ENCODE results near the gene CDC27.

The CDC27 gene

GRCh38 chr17:47177261-47177660 is 11.8 kb downstream of the CDC27 start:
- TF ChIP-seq FOXP2 (optimal IDR thresholded peaks at IDR 0.05; ENCODE audit: borderline replicate concordance, extremely low read depth, extremely low read length, insufficient read depth), result no peak

- no peak for TF ChIP-seq FOXP2 (optimal IDR thresholded peaks at IDR 0.05; ENCODE audit: borderline replicate concordance, extremely low read depth, extremely low read length, insufficient read depth)
- no peak for TF ChIP-seq REST (IDR thresholded peaks at IDR 0.05; ENCODE audit: insufficient read depth in 1 of 2, low read depth in 2 of 2, low read length in 2 of 2)
- no peak for TF ChIP-seq POLR2AphosphoS5 (IDR thresholded peaks at IDR 0.05; ENCODE audit: low read depth, low read length)
- TF ChIP-seq TAF1 (IDR thresholded peaks at IDR 0.05; ENCODE audit: borderline replicate concordance, insufficient read depth, low read length), result no peak
- TF ChIP-seq SIN3A (IDR thresholded peaks at IDR 0.05; ENCODE audit: borderline replicate concordance, insufficient read depth, low read length), result no peak
Observed at GRCh38 chr17:47176389-47176826, 12.7 kb downstream of the CDC27 start.

GRCh38 chr17:47172696-47173565 is 16.2 kb downstream of the CDC27 start:
- no peak for TF ChIP-seq FOXP2 (optimal IDR thresholded peaks at IDR 0.05; ENCODE audit: borderline replicate concordance, extremely low read depth, extremely low read length, insufficient read depth)
- TF ChIP-seq TAF1 (IDR thresholded peaks at IDR 0.05; ENCODE audit: borderline replicate concordance, insufficient read depth, low read length), result no peak
- TF ChIP-seq POLR2AphosphoS5 (IDR thresholded peaks at IDR 0.05; ENCODE audit: low read depth, low read length), result no peak
- no peak for TF ChIP-seq REST (IDR thresholded peaks at IDR 0.05; ENCODE audit: insufficient read depth in 1 of 2, low read depth in 2 of 2, low read length in 2 of 2)
- no peak for TF ChIP-seq SIN3A (IDR thresholded peaks at IDR 0.05; ENCODE audit: borderline replicate concordance, insufficient read depth, low read length)

GRCh38 chr17:47170710-47171109 is 18.4 kb downstream of the CDC27 start:
- TF ChIP-seq SIN3A (IDR thresholded peaks at IDR 0.05; ENCODE audit: borderline replicate concordance, insufficient read depth, low read length), result no peak
- TF ChIP-seq POLR2AphosphoS5 (IDR thresholded peaks at IDR 0.05; ENCODE audit: low read depth, low read length), result no peak
- no peak for TF ChIP-seq TAF1 (IDR thresholded peaks at IDR 0.05; ENCODE audit: borderline replicate concordance, insufficient read depth, low read length)
- no peak for TF ChIP-seq REST (IDR thresholded peaks at IDR 0.05; ENCODE audit: insufficient read depth in 1 of 2, low read depth in 2 of 2, low read length in 2 of 2)
- no peak for TF ChIP-seq FOXP2 (optimal IDR thresholded peaks at IDR 0.05; ENCODE audit: borderline replicate concordance, extremely low read depth, extremely low read length, insufficient read depth)

- no peak for TF ChIP-seq FOXP2 (optimal IDR thresholded peaks at IDR 0.05; ENCODE audit: borderline replicate concordance, extremely low read depth, extremely low read length, insufficient read depth)
- no peak for TF ChIP-seq REST (IDR thresholded peaks at IDR 0.05; ENCODE audit: insufficient read depth in 1 of 2, low read depth in 2 of 2, low read length in 2 of 2)
- no peak for TF ChIP-seq POLR2AphosphoS5 (IDR thresholded peaks at IDR 0.05; ENCODE audit: low read depth, low read length)
- no peak for TF ChIP-seq SIN3A (IDR thresholded peaks at IDR 0.05; ENCODE audit: borderline replicate concordance, insufficient read depth, low read length)
- no peak for TF ChIP-seq TAF1 (IDR thresholded peaks at IDR 0.05; ENCODE audit: borderline replicate concordance, insufficient read depth, low read length)
Observed at GRCh38 chr17:47165137-47165536, 24.0 kb downstream of the CDC27 start.
